GM23248 (cell line): ENCODE data around the gene DICER1.

Source experiments
- EZH2 ChIP-seq: fragments of 200-600 bp; sonication (generic); IDR thresholded peaks from 2 replicates; pipeline ENCODE4 v1.6.1; 2018; ENCODE audit warnings: antibody characterized with exemption, mild to moderate bottlenecking; ENCODE audit not compliant: insufficient read depth, poor library complexity, severe bottlenecking
- EZH2phosphoT487 ChIP-seq: fragments of 200-600 bp; sonication (generic); IDR thresholded peaks from 2 replicates; pipeline ENCODE4 v1.6.1; 2018; ENCODE audit warnings: antibody characterized with exemption, moderate library complexity, mild to moderate bottlenecking, low read depth; ENCODE audit not compliant: insufficient read depth

DNA sequence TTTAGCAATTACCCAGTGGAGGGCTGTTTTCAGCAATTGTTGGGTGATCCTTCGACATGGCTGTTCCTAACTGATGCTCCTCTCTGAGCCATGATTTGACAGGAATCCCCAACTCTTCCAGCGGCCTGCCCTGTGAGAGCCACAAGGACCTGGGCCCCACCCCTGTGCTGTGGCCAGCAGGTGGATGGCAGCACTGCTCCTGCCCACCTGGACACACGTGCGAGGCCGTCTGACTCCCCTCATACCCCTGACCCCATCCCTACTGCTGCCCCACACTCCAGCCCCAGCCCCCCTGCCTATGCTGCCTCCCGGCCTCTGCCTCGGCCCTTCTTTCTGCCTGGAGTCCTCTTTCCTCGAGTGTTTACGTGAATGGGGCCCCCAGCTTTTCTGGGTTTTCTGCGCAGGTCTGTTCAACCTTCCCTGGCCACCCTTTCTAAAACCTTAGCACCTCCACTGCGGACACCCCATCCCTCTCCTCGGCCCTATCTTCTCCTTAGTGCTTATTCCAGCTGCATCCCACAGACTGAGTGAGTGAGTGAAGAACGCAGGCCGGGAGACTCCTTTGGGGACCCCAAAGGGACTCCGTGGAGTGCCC lies 111.4 kb downstream of the DICER1 start:
- TF ChIP-seq EZH2 = no peak
- no peak for TF ChIP-seq EZH2phosphoT487
